BE2C (cell line): ENCODE results near the gene GPR26.

Experiments
- DNase-seq: peaks from one replicate; pipeline ENCODE4 v3.0.0-alpha.2; 2020
- H3K27me3 ChIP-seq: fragments of 250-450 bp; sonication (Bioruptor Pico); 2 replicates; pipeline ENCODE4 v1.5.1; 2020; ENCODE audit warnings: mild to moderate bottlenecking
- H3K36me3 ChIP-seq: fragments of 250-450 bp; sonication (Bioruptor Pico); 2 replicates; pipeline ENCODE4 v1.5.1; 2020; ENCODE audit warnings: mild to moderate bottlenecking
- H3K4me1 ChIP-seq: fragments of 250-450 bp; sonication (Bioruptor Pico); 2 replicates; pipeline ENCODE4 v1.5.1; 2020
- H3K4me3 ChIP-seq: 2 replicates; pipeline ENCODE4 v1.5.1; 2011; ENCODE audit warnings: low read depth, low read length
- H3K9me3 ChIP-seq: fragments of 250-450 bp; sonication (Bioruptor Pico); 2 replicates; pipeline ENCODE4 v1.5.1; 2020
- TF ChIP-seq, protein P1 (sequence below): IDR thresholded peaks from 2 replicates; pipeline ENCODE4 v1.5.1; 2012; ENCODE audit warnings: mild to moderate bottlenecking, low read depth, low read length

The GPR26 gene

DNA sequence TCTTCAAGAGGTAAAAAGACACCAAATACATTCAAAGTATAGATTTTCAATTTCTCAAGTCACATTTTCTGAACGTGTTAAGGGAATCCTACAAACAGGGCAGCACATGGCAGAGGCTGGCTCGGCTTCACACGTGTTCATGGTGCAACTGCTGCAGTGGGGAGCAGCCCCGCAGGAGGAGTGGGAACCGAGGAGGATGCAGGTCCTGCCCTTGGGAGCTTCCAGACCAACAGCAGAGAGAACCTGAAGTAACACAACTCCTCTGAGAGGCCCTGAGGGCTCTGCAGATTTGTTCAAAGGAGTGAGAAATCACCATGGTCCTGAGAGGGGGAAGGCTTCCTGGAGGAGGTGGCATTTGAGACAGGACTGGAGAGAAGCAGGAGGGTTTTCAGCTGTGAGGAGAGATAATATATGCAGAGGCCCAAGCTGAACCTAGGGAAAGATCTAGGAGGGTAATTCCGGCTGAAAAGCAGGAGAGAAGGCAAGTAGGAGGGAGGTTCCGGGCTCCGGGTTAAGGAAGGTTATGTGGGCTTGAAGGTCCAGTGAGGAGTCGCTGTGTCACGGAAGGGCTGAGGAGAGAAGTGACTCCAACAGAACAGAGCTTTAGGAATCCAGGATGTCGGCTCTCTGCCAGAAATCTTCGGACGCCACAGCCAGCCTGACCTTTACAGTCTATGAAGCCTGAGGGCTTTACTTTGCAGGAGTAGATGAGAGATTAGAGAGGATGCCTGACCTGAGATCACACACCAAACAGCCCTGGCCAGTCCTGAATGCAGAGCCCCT is 77.5 kb downstream of the GPR26 start:
- no peaks in the 10 kb centered on the region for H3K27me3 ChIP-seq
- no peaks in the 10 kb centered on the region for H3K9me3 ChIP-seq
- H3K4me1 ChIP-seq: peaks cover 18% of the 10 kb centered on the region; the same call in 1 of the 2 replicates
- H3K4me3 ChIP-seq: peak overlapping the region; percentile 12; the same call in 1 of the 2 replicates
- TF ChIP-seq, protein P1, sequence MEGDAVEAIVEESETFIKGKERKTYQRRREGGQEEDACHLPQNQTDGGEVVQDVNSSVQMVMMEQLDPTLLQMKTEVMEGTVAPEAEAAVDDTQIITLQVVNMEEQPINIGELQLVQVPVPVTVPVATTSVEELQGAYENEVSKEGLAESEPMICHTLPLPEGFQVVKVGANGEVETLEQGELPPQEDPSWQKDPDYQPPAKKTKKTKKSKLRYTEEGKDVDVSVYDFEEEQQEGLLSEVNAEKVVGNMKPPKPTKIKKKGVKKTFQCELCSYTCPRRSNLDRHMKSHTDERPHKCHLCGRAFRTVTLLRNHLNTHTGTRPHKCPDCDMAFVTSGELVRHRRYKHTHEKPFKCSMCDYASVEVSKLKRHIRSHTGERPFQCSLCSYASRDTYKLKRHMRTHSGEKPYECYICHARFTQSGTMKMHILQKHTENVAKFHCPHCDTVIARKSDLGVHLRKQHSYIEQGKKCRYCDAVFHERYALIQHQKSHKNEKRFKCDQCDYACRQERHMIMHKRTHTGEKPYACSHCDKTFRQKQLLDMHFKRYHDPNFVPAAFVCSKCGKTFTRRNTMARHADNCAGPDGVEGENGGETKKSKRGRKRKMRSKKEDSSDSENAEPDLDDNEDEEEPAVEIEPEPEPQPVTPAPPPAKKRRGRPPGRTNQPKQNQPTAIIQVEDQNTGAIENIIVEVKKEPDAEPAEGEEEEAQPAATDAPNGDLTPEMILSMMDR: no peak
- no peaks in the 10 kb centered on the region for H3K36me3 ChIP-seq
- DNase-seq: peak; percentile 59

DNA sequence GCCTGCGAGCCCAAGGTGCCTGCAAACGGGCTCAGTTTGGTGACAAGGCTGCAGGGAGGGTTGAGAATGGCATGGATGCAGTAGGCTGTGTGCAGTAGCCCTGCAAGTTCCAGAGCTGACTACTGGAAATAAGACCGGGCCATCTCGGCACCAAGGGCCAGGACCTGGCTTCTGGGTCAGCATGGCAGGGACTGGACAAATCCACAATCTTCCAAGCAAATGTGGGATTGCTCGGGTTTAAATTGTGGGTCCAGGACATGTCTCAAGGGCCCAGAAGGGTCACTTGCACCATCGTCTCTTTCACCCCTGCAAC is 78.0 kb downstream of the GPR26 start:
- TF ChIP-seq, protein P1: no peak
- DNase-seq: no peak
- Histone ChIP-seq H3K27me3 (no peaks in the 10 kb centered on the region), H3K4me3 (no peak overlapping the region), H3K4me1 (peaks cover 18% of the 10 kb centered on the region; the same call in 1 of the 2 replicates), H3K9me3 (no peaks in the 10 kb centered on the region), H3K36me3 (no peaks in the 10 kb centered on the region)
